NCI-H82 treated with DMSO at 0.1 percent for 48 hours (cell line): Measurements from ENCODE around the gene FRAT2.

Experiments used
- DNase-seq: peaks from one replicate; lab custom pipeline; 2025; ENCODE audit not compliant: unreplicated experiment; lab: John Stamatoyannopoulos, UW

Gene FRAT2

GRCh38 chr10:97327348-97328294 is 6.9 kb downstream of the FRAT2 start:
- no peak for DNase-seq

GRCh38 chr10:97325754-97326153 is 8.8 kb downstream of the FRAT2 start:
- no peak for DNase-seq

- no peak for DNase-seq
These were observed 11.0 kb downstream of the FRAT2 start for GRCh38 chr10:97323501-97323900.

GRCh38 chr10:97321804-97322190 is 12.7 kb downstream of the FRAT2 start:
- no peak for DNase-seq

GRCh38 chr10:97321032-97321803 is 13.3 kb downstream of the FRAT2 start:
- DNase-seq: no peak

- DNase-seq: no peak
These were observed 14.0 kb downstream of the FRAT2 start for GRCh38 chr10:97320480-97321031.

GRCh38 chr10:97319671-97320479 is 14.7 kb downstream of the FRAT2 start:
- no peak for DNase-seq

GRCh38 chr10:97318772-97319651 is 15.5 kb downstream of the FRAT2 start, which contains the start of gene FRAT1:
FRAT1 (plus strand) TSS chr10:97319271; CDS start chr10:97319454, 183 bp downstream.
- DNase-seq: peak; percentile 48

GRCh38 chr10:97314671-97315070 is 19.9 kb downstream of the FRAT2 start:
- DNase-seq: no peak

- DNase-seq: no peak
These were observed 21.6 kb downstream of the FRAT2 start for GRCh38 chr10:97312897-97313296.

- no peak for DNase-seq
These were observed 23.4 kb downstream of the FRAT2 start for GRCh38 chr10:97311111-97311626.

GRCh38 chr10:97307866-97308780 is 26.4 kb downstream of the FRAT2 start:
- DNase-seq: no peak

- DNase-seq: no peak
These were observed 27.1 kb downstream of the FRAT2 start for GRCh38 chr10:97307441-97307840.

- no peak for DNase-seq
These were observed 32.3 kb downstream of the FRAT2 start for GRCh38 chr10:97302088-97302791.

GRCh38 chr10:97300980-97301379 is 33.5 kb downstream of the FRAT2 start:
- no peak for DNase-seq

- DNase-seq: no peak
These were observed 36.3 kb downstream of the FRAT2 start for GRCh38 chr10:97298223-97298571.

- DNase-seq: no peak
These were observed 36.8 kb downstream of the FRAT2 start for GRCh38 chr10:97297556-97298222.

- no peak for DNase-seq
These were observed 41.7 kb downstream of the FRAT2 start for GRCh38 chr10:97292862-97293198.
